Neural crest cell (in vitro differentiated cells): ENCODE data around the gene GRIK2. TPM values are rescaled to one million over a fixed set of nuclear protein-coding genes. Genes with fewer than 3 reads are reported as not detected.

Experiments used
- DNase-seq: peaks from one replicate; pipeline ENCODE4 v3.0.0; 2021; ENCODE audit warnings: low read depth, mixed read lengths, low spot score
- H3K27ac Mint-ChIP-seq: one replicate; pipeline ENCODE4 v1.8.0; 2021; ENCODE audit warnings: mild to moderate bottlenecking, mixed read lengths; ENCODE audit not compliant: unreplicated experiment
- H3K27me3 Mint-ChIP-seq: 2 replicates; pipeline ENCODE4 v1.8.0; 2021; ENCODE audit warnings: low read depth, mild to moderate bottlenecking, mixed read lengths
- H3K36me3 Mint-ChIP-seq: 2 replicates; pipeline ENCODE4 v1.8.0; 2021; ENCODE audit warnings: low read depth, mild to moderate bottlenecking, mixed read lengths
- H3K4me1 Mint-ChIP-seq: 2 replicates; pipeline ENCODE4 v1.8.0; 2021; ENCODE audit warnings: mixed read lengths
- H3K4me3 Mint-ChIP-seq: one replicate; pipeline ENCODE4 v1.8.0; 2021; ENCODE audit warnings: mild to moderate bottlenecking, mixed read lengths
- H3K9me3 Mint-ChIP-seq: 2 replicates; pipeline ENCODE4 v1.8.0; 2021; ENCODE audit warnings: mixed read lengths
- total RNA-seq: library from RNA; stranded (reverse); gene quantifications from 2 replicates; pipeline ENCODE4 v1.2.1, GENCODE V29; 2021
- TF ChIP-seq, protein P1 (sequence below): fragments of 200-600 bp; sonication (generic); conservative IDR thresholded peaks from 2 replicates; pipeline ENCODE4 v1.5.0; 2021; ENCODE audit warnings: antibody characterized with exemption, mild to moderate bottlenecking

GRIK2 gene
- total RNA-seq, 1 donor from 2014 or later: 10.5 TPM

DNA sequence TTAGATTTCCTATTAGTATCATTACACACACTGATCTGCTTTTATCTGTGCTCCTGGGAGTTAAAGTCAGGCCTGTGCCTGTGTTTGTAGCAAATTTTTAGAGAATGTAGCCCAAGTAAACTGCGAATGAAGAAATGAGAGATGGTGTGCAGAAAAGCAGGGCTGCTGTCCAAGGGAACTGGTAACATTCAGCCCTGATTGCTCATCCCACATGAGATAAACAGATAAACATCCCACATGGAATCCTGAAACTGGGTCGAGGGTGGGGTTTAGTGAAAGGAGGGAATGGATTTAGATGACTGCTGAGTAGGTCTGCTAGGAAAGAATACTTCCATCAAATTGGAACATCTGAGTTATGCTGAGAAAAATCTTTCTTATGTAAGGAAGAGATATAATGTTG is 69.1 kb downstream of the GRIK2 start:
- Mint-ChIP-seq H3K36me3 (no peaks in the 10 kb centered on the region), H3K4me3 (no peak overlapping the region), H3K27me3 (no peaks in the 10 kb centered on the region), H3K27ac (no peak overlapping the region), H3K4me1 (no peaks in the 10 kb centered on the region), H3K9me3 (no peaks in the 10 kb centered on the region)
- TF ChIP-seq, protein P1, sequence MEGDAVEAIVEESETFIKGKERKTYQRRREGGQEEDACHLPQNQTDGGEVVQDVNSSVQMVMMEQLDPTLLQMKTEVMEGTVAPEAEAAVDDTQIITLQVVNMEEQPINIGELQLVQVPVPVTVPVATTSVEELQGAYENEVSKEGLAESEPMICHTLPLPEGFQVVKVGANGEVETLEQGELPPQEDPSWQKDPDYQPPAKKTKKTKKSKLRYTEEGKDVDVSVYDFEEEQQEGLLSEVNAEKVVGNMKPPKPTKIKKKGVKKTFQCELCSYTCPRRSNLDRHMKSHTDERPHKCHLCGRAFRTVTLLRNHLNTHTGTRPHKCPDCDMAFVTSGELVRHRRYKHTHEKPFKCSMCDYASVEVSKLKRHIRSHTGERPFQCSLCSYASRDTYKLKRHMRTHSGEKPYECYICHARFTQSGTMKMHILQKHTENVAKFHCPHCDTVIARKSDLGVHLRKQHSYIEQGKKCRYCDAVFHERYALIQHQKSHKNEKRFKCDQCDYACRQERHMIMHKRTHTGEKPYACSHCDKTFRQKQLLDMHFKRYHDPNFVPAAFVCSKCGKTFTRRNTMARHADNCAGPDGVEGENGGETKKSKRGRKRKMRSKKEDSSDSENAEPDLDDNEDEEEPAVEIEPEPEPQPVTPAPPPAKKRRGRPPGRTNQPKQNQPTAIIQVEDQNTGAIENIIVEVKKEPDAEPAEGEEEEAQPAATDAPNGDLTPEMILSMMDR: no peak
- DNase-seq: no peak

GRCh38 chr6:101465863-101466262 is 72.4 kb downstream of the GRIK2 start:
- TF ChIP-seq, protein P1: no peak
- peaks cover 2% of the 10 kb centered on the region for H3K36me3 Mint-ChIP-seq

DNA sequence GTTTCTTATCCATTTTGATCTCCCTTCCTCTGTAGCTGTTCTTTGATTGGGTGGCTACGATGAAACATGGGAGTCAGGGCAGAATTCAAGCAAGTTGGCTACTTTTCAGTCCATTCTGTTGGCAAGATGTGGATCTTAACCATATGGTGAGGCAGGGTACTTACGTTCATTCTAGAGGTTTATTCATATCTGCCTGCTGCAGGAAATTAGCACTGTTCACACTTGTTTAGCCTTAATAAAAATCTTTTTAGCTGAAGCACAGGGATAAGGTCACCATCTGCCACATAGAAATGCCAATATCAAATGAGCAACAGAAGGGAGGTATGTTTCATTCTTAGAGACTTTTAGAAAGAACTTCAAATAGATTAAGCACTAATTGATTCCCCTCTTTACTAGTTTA is 83.9 kb downstream of the GRIK2 start:
- Mint-ChIP-seq H3K27me3 (no peaks in the 10 kb centered on the region), H3K4me3 (no peak overlapping the region), H3K27ac (no peak overlapping the region), H3K36me3 (no peaks in the 10 kb centered on the region), H3K4me1 (no peaks in the 10 kb centered on the region), H3K9me3 (no peaks in the 10 kb centered on the region)
- TF ChIP-seq, protein P1: no peak
- DNase-seq: no peak

More at GRCh38 chr6:101465863-101466262, 72.4 kb downstream of the GRIK2 start:
- H3K27me3 Mint-ChIP-seq: no peaks in the 10 kb centered on the region
- H3K4me1 Mint-ChIP-seq: peaks cover 10% of the 10 kb centered on the region
- DNase-seq: no peak
- no peak overlapping the region for H3K4me3 Mint-ChIP-seq
- peaks cover 7% of the 10 kb centered on the region for H3K9me3 Mint-ChIP-seq
- no peak overlapping the region for H3K27ac Mint-ChIP-seq

DNA sequence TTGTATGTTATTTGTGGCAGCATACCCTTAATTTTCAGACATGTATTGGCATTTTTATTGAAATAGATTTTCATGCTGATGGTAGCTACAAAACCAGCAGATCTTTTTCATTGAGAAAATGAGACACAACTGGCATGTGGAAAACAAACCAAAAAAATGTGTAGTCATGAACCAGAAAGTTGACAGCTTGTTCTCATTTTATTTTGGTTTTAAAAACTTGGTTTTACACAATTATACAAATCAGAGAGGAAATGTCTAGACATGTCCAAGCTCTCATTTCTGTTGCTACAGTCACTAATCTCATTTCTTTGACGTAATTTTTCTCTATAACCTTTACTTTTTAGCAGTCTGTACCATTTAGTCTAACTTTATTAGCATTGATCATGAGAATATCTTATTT is 85.4 kb downstream of the GRIK2 start:
- no peak overlapping the region for H3K4me3 Mint-ChIP-seq
- H3K27me3 Mint-ChIP-seq: no peaks in the 10 kb centered on the region
- H3K4me1 Mint-ChIP-seq: no peaks in the 10 kb centered on the region
- TF ChIP-seq, protein P1: no peak
- no peaks in the 10 kb centered on the region for H3K36me3 Mint-ChIP-seq
- DNase-seq: no peak
- no peak overlapping the region for H3K27ac Mint-ChIP-seq
- H3K9me3 Mint-ChIP-seq: no peaks in the 10 kb centered on the region

- TF ChIP-seq, protein P1: no peak
- H3K9me3 Mint-ChIP-seq: no peaks in the 10 kb centered on the region
- no peaks in the 10 kb centered on the region for H3K36me3 Mint-ChIP-seq
- H3K4me3 Mint-ChIP-seq: no peak overlapping the region
- H3K27me3 Mint-ChIP-seq: no peaks in the 10 kb centered on the region
- no peaks in the 10 kb centered on the region for H3K4me1 Mint-ChIP-seq
- no peak for DNase-seq
- H3K27ac Mint-ChIP-seq: no peak overlapping the region
Observed at GRCh38 chr6:101482606-101483005, 89.1 kb downstream of the GRIK2 start.

- no peak overlapping the region for H3K27ac Mint-ChIP-seq
- no peaks in the 10 kb centered on the region for H3K27me3 Mint-ChIP-seq
- no peak for DNase-seq
- H3K4me1 Mint-ChIP-seq: no peaks in the 10 kb centered on the region
- H3K9me3 Mint-ChIP-seq: no peaks in the 10 kb centered on the region
- TF ChIP-seq, protein P1: no peak
- H3K4me3 Mint-ChIP-seq: no peak overlapping the region
- no peaks in the 10 kb centered on the region for H3K36me3 Mint-ChIP-seq
Observed at GRCh38 chr6:101484781-101485180, 91.3 kb downstream of the GRIK2 start.
